ENCODE measurements around the gene ATP6V1C2. TPM values are rescaled to one million over a fixed set of nuclear protein-coding genes. Genes with fewer than 3 reads are reported as not detected.
"Not testable (repeated sequence)": the region's sequence is repeated elsewhere in the genome, so short reads cannot be mapped to it uniquely, and the experiment has no call there.

The ATP6V1C2 gene
- total RNA-seq, 1 donor from 2014 or later: not detected

GRCh38 chr2:10778724-10779115, 57.3 kb downstream of the ATP6V1C2 start:
- H3K27ac Mint-ChIP-seq: no peak overlapping the region

GRCh38 chr2:10779776-10780490, 58.5 kb downstream of the ATP6V1C2 start:
- Mint-ChIP-seq H3K27ac (no peak overlapping the region), H3K4me1 (no peaks in the 10 kb centered on the region), H3K36me3 (ENCODE audit: low read depth) (peaks cover 46% of the 10 kb centered on the region), H3K4me3 (no peak overlapping the region), H3K9me3 (no peaks in the 10 kb centered on the region), H3K27me3 (no peaks in the 10 kb centered on the region)
- peak; percentile 53 for DNase-seq
- intact Hi-C loops (cut with micrococcal nuclease): no loop called here

More at GRCh38 chr2:10778724-10779115, 57.3 kb downstream of the ATP6V1C2 start:
- intact Hi-C loops (cut with micrococcal nuclease): no loop called here
- DNase-seq: no peak
- H3K9me3 Mint-ChIP-seq: no peaks in the 10 kb centered on the region
- no peaks in the 10 kb centered on the region for H3K27me3 Mint-ChIP-seq
- peaks cover 2% of the 10 kb centered on the region for H3K4me1 Mint-ChIP-seq
- H3K36me3 Mint-ChIP-seq (ENCODE audit: low read depth): peaks cover 34% of the 10 kb centered on the region
- H3K4me3 Mint-ChIP-seq: no peak overlapping the region

GRCh38 chr2:10780491-10780820, 59.0 kb downstream of the ATP6V1C2 start:
- DNase-seq: peak; percentile 48
- Mint-ChIP-seq H3K36me3 (ENCODE audit: low read depth) (peaks cover 51% of the 10 kb centered on the region), H3K27ac (no peak overlapping the region), H3K4me1 (no peaks in the 10 kb centered on the region), H3K27me3 (no peaks in the 10 kb centered on the region), H3K9me3 (no peaks in the 10 kb centered on the region), H3K4me3 (no peak overlapping the region)
- intact Hi-C loops (cut with micrococcal nuclease): no loop called here

GRCh38 chr2:10780821-10781220, 59.4 kb downstream of the ATP6V1C2 start:
- H3K4me1 Mint-ChIP-seq; H3K27me3 Mint-ChIP-seq; H3K9me3 Mint-ChIP-seq; H3K27ac Mint-ChIP-seq; H3K4me3 Mint-ChIP-seq; intact Hi-C loops (cut with micrococcal nuclease); DNase-seq: not testable (repeated sequence)
- H3K36me3 Mint-ChIP-seq (ENCODE audit: low read depth): peaks cover 52% of the 10 kb centered on the region

- no peak for DNase-seq
- Mint-ChIP-seq H3K27me3 (no peaks in the 10 kb centered on the region), H3K4me1 (no peaks in the 10 kb centered on the region), H3K27ac (no peak overlapping the region), H3K4me3 (no peak overlapping the region), H3K9me3 (no peaks in the 10 kb centered on the region), H3K36me3 (ENCODE audit: low read depth) (peaks cover 61% of the 10 kb centered on the region)
- intact Hi-C loops (cut with micrococcal nuclease): no loop called here
Observed at GRCh38 chr2:10781746-10782145, 60.3 kb downstream of the ATP6V1C2 start.

- intact Hi-C loops (cut with micrococcal nuclease): no loop called here
- no peaks in the 10 kb centered on the region for H3K27me3 Mint-ChIP-seq
- DNase-seq: no peak
- peaks cover 78% of the 10 kb centered on the region for H3K36me3 Mint-ChIP-seq (ENCODE audit: low read depth)
- no peak overlapping the region for H3K27ac Mint-ChIP-seq
- H3K4me3 Mint-ChIP-seq: no peak overlapping the region
- no peaks in the 10 kb centered on the region for H3K9me3 Mint-ChIP-seq
- no peaks in the 10 kb centered on the region for H3K4me1 Mint-ChIP-seq
Observed at GRCh38 chr2:10783421-10783820, 62.0 kb downstream of the ATP6V1C2 start.

- Mint-ChIP-seq H3K4me3 (no peak overlapping the region), H3K27ac (no peak overlapping the region), H3K9me3 (no peaks in the 10 kb centered on the region), H3K4me1 (no peaks in the 10 kb centered on the region), H3K36me3 (ENCODE audit: low read depth) (peaks cover 86% of the 10 kb centered on the region), H3K27me3 (no peaks in the 10 kb centered on the region)
- intact Hi-C loops (cut with micrococcal nuclease): no loop called here
- peak; percentile 55 for DNase-seq
Observed at GRCh38 chr2:10784719-10785118, 63.3 kb downstream of the ATP6V1C2 start.

GRCh38 chr2:10785260-10785659, 63.8 kb downstream of the ATP6V1C2 start:
- DNase-seq: no peak
- Mint-ChIP-seq H3K4me3 (no peak overlapping the region), H3K36me3 (ENCODE audit: low read depth) (peaks cover 85% of the 10 kb centered on the region), H3K27ac (no peak overlapping the region), H3K9me3 (no peaks in the 10 kb centered on the region), H3K4me1 (no peaks in the 10 kb centered on the region), H3K27me3 (no peaks in the 10 kb centered on the region)
- intact Hi-C loops (cut with micrococcal nuclease): no loop called here

- H3K4me3 Mint-ChIP-seq: no peak overlapping the region
- H3K27me3 Mint-ChIP-seq: no peaks in the 10 kb centered on the region
- H3K36me3 Mint-ChIP-seq (ENCODE audit: low read depth): peaks cover 88% of the 10 kb centered on the region
- no peak overlapping the region for H3K27ac Mint-ChIP-seq
- peaks cover under 1% of the 10 kb centered on the region for H3K4me1 Mint-ChIP-seq
- intact Hi-C loops (cut with micrococcal nuclease): no loop called here
- DNase-seq: no peak
- H3K9me3 Mint-ChIP-seq: no peaks in the 10 kb centered on the region
Observed at GRCh38 chr2:10786240-10786982, 65.0 kb downstream of the ATP6V1C2 start.

GRCh38 chr2:10787176-10787968, 65.9 kb downstream of the ATP6V1C2 start:
- peak; percentile 65 for DNase-seq
- H3K27me3 Mint-ChIP-seq: no peaks in the 10 kb centered on the region
- H3K36me3 Mint-ChIP-seq (ENCODE audit: low read depth): peaks cover 87% of the 10 kb centered on the region
- H3K4me3 Mint-ChIP-seq: no peak overlapping the region
- no peak overlapping the region for H3K27ac Mint-ChIP-seq
- H3K4me1 Mint-ChIP-seq: peaks cover 4% of the 10 kb centered on the region
- no peaks in the 10 kb centered on the region for H3K9me3 Mint-ChIP-seq
- intact Hi-C loops (cut with micrococcal nuclease): no loop called here

- H3K4me1 Mint-ChIP-seq: peaks cover 8% of the 10 kb centered on the region
- intact Hi-C loops (cut with micrococcal nuclease): no loop called here
- H3K36me3 Mint-ChIP-seq (ENCODE audit: low read depth): peaks cover 86% of the 10 kb centered on the region
- H3K27me3 Mint-ChIP-seq: no peaks in the 10 kb centered on the region
- H3K4me3 Mint-ChIP-seq: no peak overlapping the region
- H3K27ac Mint-ChIP-seq: no peak overlapping the region
- no peaks in the 10 kb centered on the region for H3K9me3 Mint-ChIP-seq
- DNase-seq: no peak
Observed at GRCh38 chr2:10788855-10789254, 67.4 kb downstream of the ATP6V1C2 start.

- H3K4me1 Mint-ChIP-seq: peaks cover 8% of the 10 kb centered on the region
- no peaks in the 10 kb centered on the region for H3K9me3 Mint-ChIP-seq
- peak; percentile 56 for DNase-seq
- H3K4me3 Mint-ChIP-seq: no peak overlapping the region
- intact Hi-C loops (cut with micrococcal nuclease): no loop called here
- peak overlapping the region; percentile 47 for H3K27ac Mint-ChIP-seq
- H3K27me3 Mint-ChIP-seq: no peaks in the 10 kb centered on the region
- peaks cover 80% of the 10 kb centered on the region for H3K36me3 Mint-ChIP-seq (ENCODE audit: low read depth)
Observed at GRCh38 chr2:10790228-10790973, 69.0 kb downstream of the ATP6V1C2 start.

GRCh38 chr2:10792001-10792634, 70.7 kb downstream of the ATP6V1C2 start:
- DNase-seq: no peak
- H3K27me3 Mint-ChIP-seq: no peaks in the 10 kb centered on the region
- no peaks in the 10 kb centered on the region for H3K9me3 Mint-ChIP-seq
- peak overlapping the region; percentile 17 for H3K27ac Mint-ChIP-seq
- H3K4me3 Mint-ChIP-seq: no peak overlapping the region
- intact Hi-C loops (cut with micrococcal nuclease): no loop called here
- peaks cover 79% of the 10 kb centered on the region for H3K36me3 Mint-ChIP-seq (ENCODE audit: low read depth)
- peaks cover 11% of the 10 kb centered on the region for H3K4me1 Mint-ChIP-seq
